ENCODE measurements around the gene FKRP.

DNA sequence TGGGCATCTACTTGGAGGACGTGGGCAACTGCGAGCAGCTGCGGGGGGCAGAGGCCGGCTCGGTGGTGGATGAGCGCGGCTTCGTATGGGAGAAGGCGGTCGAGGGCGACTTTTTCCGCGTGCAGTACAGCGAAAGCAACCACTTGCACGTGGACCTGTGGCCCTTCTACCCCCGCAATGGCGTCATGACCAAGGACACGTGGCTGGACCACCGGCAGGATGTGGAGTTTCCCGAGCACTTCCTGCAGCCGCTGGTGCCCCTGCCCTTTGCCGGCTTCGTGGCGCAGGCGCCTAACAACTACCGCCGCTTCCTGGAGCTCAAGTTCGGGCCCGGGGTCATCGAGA lies 10.7 kb downstream of the FKRP start:
- TF ChIP-seq EZH2phosphoT487 (IDR thresholded peaks at IDR 0.05; ENCODE audit: borderline replicate concordance) (no peak), SRF (IDR thresholded peaks at IDR 0.05; ENCODE audit: low read depth) (no peak), RAD21 (IDR thresholded peaks at IDR 0.05; ENCODE audit: low read depth) (no peak)
- TF ChIP-seq, protein P1, sequence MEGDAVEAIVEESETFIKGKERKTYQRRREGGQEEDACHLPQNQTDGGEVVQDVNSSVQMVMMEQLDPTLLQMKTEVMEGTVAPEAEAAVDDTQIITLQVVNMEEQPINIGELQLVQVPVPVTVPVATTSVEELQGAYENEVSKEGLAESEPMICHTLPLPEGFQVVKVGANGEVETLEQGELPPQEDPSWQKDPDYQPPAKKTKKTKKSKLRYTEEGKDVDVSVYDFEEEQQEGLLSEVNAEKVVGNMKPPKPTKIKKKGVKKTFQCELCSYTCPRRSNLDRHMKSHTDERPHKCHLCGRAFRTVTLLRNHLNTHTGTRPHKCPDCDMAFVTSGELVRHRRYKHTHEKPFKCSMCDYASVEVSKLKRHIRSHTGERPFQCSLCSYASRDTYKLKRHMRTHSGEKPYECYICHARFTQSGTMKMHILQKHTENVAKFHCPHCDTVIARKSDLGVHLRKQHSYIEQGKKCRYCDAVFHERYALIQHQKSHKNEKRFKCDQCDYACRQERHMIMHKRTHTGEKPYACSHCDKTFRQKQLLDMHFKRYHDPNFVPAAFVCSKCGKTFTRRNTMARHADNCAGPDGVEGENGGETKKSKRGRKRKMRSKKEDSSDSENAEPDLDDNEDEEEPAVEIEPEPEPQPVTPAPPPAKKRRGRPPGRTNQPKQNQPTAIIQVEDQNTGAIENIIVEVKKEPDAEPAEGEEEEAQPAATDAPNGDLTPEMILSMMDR (IDR thresholded peaks at IDR 0.05 in 2 of 3, conservative IDR thresholded peaks at IDR 0.05 in 1 of 3; ENCODE audit: borderline replicate concordance in 1 of 3, insufficient read depth in 1 of 3, low read depth in 2 of 3, low read length in 2 of 3), result no peak
- TF ChIP-seq, protein P2, sequence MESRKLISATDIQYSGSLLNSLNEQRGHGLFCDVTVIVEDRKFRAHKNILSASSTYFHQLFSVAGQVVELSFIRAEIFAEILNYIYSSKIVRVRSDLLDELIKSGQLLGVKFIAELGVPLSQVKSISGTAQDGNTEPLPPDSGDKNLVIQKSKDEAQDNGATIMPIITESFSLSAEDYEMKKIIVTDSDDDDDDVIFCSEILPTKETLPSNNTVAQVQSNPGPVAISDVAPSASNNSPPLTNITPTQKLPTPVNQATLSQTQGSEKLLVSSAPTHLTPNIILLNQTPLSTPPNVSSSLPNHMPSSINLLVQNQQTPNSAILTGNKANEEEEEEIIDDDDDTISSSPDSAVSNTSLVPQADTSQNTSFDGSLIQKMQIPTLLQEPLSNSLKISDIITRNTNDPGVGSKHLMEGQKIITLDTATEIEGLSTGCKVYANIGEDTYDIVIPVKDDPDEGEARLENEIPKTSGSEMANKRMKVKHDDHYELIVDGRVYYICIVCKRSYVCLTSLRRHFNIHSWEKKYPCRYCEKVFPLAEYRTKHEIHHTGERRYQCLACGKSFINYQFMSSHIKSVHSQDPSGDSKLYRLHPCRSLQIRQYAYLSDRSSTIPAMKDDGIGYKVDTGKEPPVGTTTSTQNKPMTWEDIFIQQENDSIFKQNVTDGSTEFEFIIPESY (IDR thresholded peaks at IDR 0.05; ENCODE audit: extremely low read depth, insufficient replicate concordance, low read length), result no peak
- TF ChIP-seq, protein P3, sequence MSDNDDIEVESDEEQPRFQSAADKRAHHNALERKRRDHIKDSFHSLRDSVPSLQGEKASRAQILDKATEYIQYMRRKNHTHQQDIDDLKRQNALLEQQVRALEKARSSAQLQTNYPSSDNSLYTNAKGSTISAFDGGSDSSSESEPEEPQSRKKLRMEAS (IDR thresholded peaks at IDR 0.05), result no peak
